GM19099 (cell line): ENCODE measurements around the gene COG2.

Source experiments
- POLR2A ChIP-seq: IDR thresholded peaks from 3 replicates; pipeline ENCODE4 v1.6.1; 2011; ENCODE audit warnings: low read depth; ENCODE audit not compliant: insufficient read length; ENCODE audit errors: extremely low read depth

COG2 gene

GRCh38 chr1:230682882-230683610, 40.8 kb downstream of the COG2 start:
- no peak for TF ChIP-seq POLR2A

DNA sequence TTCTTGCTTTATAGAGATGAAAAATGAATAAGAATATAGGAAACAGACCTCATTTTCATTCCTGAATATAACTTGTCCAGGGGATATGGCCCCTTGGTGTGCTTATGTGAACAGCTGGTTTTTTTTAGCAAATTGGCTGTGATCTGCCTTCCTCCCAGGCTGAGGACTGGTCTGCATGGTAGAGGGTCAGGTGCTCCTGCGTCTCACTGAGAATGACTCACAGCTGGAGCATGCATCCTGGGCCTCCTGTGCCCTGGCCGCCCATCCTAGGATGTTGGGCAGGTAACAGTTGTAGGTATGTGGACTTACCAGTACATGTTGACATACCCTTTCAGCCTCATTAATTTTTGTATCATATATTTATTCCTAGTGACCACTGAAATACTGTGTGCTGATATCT, 41.9 kb downstream of the COG2 start:
- TF ChIP-seq POLR2A: no peak

GRCh38 chr1:230684998-230685397, 42.7 kb downstream of the COG2 start:
- no peak for TF ChIP-seq POLR2A

DNA sequence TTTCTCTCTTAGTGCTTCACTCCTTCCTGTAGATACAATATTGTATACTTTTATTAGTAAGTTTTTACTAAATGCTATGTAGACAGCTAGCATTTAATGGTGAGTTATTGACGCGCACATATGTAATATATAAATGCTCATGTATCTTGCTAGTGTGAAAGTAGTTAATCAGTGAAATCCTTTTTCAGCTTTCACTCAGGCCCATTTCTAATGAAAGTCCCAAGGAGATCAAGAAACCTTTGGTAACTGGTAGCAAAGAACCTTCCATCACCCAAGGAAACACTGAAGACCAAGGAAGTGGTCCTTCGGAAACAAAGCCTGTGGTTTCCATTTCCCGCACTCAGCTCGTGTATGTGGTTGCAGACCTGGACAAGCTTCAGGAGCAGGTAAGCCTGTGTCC, 44.5 kb downstream of the COG2 start:
- no peak for TF ChIP-seq POLR2A

DNA sequence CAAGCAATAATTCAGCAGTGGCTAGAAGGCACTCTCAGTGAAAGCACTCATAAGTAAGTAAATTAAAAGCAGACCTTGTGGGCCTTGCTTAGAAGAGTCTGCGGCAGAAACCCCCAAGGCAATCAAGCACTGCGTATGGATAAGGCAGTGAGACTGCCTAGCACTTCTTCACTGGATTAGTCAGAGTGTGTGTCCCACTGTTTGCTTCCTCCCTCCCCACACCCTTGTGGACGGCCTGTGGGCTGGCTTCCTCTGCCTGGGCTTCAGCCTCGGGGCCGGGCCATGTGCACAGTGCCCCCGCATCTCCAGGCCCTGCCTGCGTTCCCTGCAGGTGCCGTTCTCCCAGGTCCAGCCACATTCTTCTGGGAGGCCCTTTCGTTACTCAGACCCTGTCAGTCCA, 47.8 kb downstream of the COG2 start:
- no peak for TF ChIP-seq POLR2A

GRCh38 chr1:230691615-230692014, 49.3 kb downstream of the COG2 start:
- TF ChIP-seq POLR2A: no peak

DNA sequence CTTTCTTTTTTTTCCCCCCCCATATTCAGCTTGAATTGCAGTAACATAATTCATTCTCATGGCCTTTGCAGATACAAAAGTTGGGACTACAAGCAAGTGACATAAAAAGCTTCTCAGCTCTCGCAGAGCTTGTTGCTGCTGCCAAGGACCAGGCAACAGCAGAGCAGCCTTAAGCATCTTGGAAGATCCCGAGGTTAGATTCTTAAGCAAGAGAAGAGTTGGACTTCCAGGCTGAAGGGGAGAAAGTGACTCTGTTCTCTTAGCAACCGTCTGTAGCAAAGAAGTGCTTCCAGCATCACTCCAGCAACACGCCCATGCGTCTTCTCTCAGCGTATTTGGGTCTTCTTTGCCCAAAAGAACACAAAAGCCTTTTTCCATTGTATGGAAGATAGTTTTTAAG, 50.9 kb downstream of the COG2 start:
- TF ChIP-seq POLR2A: no peak

GRCh38 chr1:230693777-230694176, 51.5 kb downstream of the COG2 start:
- TF ChIP-seq POLR2A: no peak

- TF ChIP-seq POLR2A: no peak
These were observed 52.2 kb downstream of the COG2 start for GRCh38 chr1:230694464-230694863.

DNA sequence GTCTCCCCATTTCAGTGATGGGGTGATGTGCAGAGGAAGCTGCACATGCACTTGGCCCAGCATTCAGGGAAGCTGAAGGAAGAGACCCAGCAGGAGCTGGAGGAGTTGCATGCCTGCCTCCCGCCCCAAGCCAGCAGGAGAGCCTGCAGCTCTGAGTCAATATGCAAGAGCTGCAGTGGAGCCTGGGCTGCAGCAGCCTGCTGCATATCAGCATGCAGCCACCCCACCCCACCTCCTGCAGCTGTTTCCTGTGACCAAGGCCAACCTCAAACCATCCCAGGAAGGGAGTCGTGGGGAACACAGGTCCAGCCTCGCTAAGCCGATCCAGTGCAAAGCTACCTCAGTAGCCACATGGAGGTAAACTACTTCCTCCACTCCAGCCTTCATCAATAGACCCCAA, 52.7 kb downstream of the COG2 start:
- no peak for TF ChIP-seq POLR2A

DNA sequence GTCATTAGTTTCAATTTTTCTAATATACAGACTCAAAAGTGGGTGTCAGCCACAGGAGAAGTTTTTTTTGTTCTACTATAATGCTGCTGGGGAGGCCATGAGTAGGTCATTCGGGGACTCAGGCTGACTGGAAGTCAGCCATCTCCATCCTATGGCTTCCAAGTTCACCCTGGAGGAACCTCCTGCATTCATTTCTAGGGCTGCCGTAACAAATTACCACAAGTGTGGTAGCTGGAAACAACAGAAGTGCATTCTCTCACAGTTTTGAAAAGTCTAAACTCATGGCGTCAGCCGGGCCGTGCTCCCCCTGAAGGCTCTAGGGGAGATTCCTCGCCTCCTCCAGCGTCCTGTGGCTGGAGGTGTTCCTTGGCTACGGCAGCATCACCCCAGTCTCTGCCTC, 53.9 kb downstream of the COG2 start:
- TF ChIP-seq POLR2A: no peak

GRCh38 chr1:230696722-230697437, 54.6 kb downstream of the COG2 start:
- TF ChIP-seq POLR2A: no peak

- no peak for TF ChIP-seq POLR2A
These were observed 55.8 kb downstream of the COG2 start for GRCh38 chr1:230698130-230698529.

- TF ChIP-seq POLR2A: no peak
These were observed 57.4 kb downstream of the COG2 start for GRCh38 chr1:230699716-230700115.

DNA sequence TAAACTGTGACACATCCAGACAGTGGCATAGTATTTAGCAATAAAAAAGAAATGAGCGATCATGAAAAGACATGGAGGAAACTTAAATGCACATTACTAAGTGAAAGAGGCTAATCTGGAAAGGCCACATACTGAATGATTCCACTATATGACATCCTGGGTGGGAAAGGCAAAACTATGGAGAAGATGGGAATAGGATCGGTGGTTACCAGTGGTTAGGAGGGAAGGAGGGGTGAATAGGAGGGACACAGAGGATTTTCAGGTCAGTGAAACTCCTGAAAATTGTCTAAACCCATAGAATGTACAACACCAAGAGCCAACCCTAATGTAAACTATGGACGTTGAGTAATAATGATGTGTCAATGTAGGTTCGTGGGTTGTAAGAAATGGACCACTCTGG, 57.9 kb downstream of the COG2 start:
- no peak for TF ChIP-seq POLR2A

DNA sequence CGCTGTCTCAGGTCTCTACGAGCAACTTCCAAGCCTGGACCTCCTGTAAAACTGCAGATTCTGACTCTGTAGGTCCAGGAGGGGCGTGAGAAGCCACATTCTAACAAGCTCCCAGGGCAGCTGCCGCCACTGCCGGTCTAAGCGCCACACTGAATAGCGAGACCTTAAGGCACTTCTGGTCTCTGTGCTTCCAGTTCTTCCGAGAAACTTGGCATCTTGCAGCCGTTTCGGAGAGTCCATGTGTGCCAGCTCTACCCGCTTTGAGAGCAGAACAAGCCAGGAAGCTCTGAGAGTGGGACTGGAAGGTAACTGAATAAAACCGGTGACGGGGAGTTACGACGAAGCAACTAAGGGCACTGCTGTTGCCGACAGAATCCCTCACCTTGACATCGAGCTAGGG, 59.2 kb downstream of the COG2 start:
- TF ChIP-seq POLR2A: no peak
